HepG2 (cell line): ENCODE measurements around the gene AIF1. TPM values are rescaled to one million over a fixed set of nuclear protein-coding genes. Genes with fewer than 3 reads are reported as not detected.

Experiments used
- ATRX ChIP-seq: sonication (generic); formaldehyde crosslinking; IDR thresholded peaks from 2 replicates; pipeline ENCODE4 v1.4.0; 2020; ENCODE audit warnings: missing genetic modification reagents, borderline replicate concordance
- CERS6 ChIP-seq: sonication (generic); formaldehyde crosslinking; IDR thresholded peaks from 2 replicates; pipeline ENCODE4 v1.5.0; 2020; ENCODE audit warnings: missing genetic modification reagents
- HMGXB4 ChIP-seq, 2 experiments: sonication (generic) in 1 of 2; formaldehyde crosslinking in 1 of 2; IDR thresholded peaks; 2 replicates each; pipeline versions ENCODE4 v1.4.0 to v1.6.1; 2018 to 2020; ENCODE audit warnings: missing genetic modification reagents in 2 of 2, borderline replicate concordance in 1 of 2, low read depth in 1 of 2, mild to moderate bottlenecking in 1 of 2, missing biosample characterization in 1 of 2
- HNF1A ChIP-seq, 2 experiments: sonication (generic) in 1 of 2; formaldehyde crosslinking in 1 of 2; IDR thresholded peaks; 2 replicates each; pipeline versions ENCODE4 v1.4.0 to v1.6.1; 2016 to 2020; ENCODE audit warnings: borderline replicate concordance in 1 of 2, low read depth in 1 of 2, mild to moderate bottlenecking in 1 of 2, missing genetic modification reagents in 1 of 2
- ISL2 ChIP-seq: sonication (generic); formaldehyde crosslinking; IDR thresholded peaks from 2 replicates; pipeline ENCODE4 v1.5.0; 2020; ENCODE audit warnings: missing genetic modification reagents
- KDM5B ChIP-seq: sonication (generic); formaldehyde crosslinking; IDR thresholded peaks from 2 replicates; pipeline ENCODE4 v1.4.0; 2020; ENCODE audit warnings: missing genetic modification reagents, mild to moderate bottlenecking, borderline replicate concordance
- KLF6 ChIP-seq: IDR thresholded peaks from 2 replicates; pipeline ENCODE4 v1.8.0; 2016; ENCODE audit warnings: missing biosample characterization, missing genetic modification reagents
- MED13 ChIP-seq: sonication (generic); formaldehyde crosslinking; IDR thresholded peaks from 2 replicates; pipeline ENCODE4 v1.5.0; 2020; ENCODE audit warnings: missing genetic modification reagents
- MZF1 ChIP-seq: sonication (generic); formaldehyde crosslinking; IDR thresholded peaks from 2 replicates; pipeline ENCODE4 v1.8.1; 2023; ENCODE audit warnings: mild to moderate bottlenecking, missing genetic modification reagents, borderline replicate concordance
- NCOA5 ChIP-seq: sonication (generic); formaldehyde crosslinking; IDR thresholded peaks from 2 replicates; pipeline ENCODE4 v1.4.0; 2020; ENCODE audit warnings: missing genetic modification reagents
- NR1H2 ChIP-seq: sonication (generic); formaldehyde crosslinking; IDR thresholded peaks from 2 replicates; pipeline ENCODE4 v1.8.1; 2022; ENCODE audit warnings: low read depth, missing genetic modification reagents, borderline replicate concordance
- PAWR ChIP-seq: sonication (generic); formaldehyde crosslinking; IDR thresholded peaks from 2 replicates; pipeline ENCODE4 v1.4.0; 2020; ENCODE audit warnings: missing genetic modification reagents, mild to moderate bottlenecking, borderline replicate concordance
- PRPF4 ChIP-seq: fragments of 200-400 bp; formaldehyde crosslinking; IDR thresholded peaks from 2 replicates; pipeline ENCODE4 v1.6.1; 2016; ENCODE audit warnings: low read length, low read depth; ENCODE audit not compliant: poor library complexity, severe bottlenecking
- RBM22 ChIP-seq: fragments of 200-400 bp; formaldehyde crosslinking; optimal IDR thresholded peaks from 2 replicates; pipeline ENCODE3; 2017; ENCODE audit warnings: mild to moderate bottlenecking, low read length, moderate library complexity
- ZNF136 ChIP-seq: sonication (generic); formaldehyde crosslinking; IDR thresholded peaks from 2 replicates; pipeline ENCODE4 v1.8.1; 2022; ENCODE audit warnings: low read depth, mild to moderate bottlenecking, moderate library complexity, missing genetic modification reagents
- ZNF263 ChIP-seq: sonication (generic); formaldehyde crosslinking; IDR thresholded peaks from 2 replicates; pipeline ENCODE4 v1.4.0; 2020; ENCODE audit warnings: missing genetic modification reagents
- ZNF292 ChIP-seq: sonication (generic); formaldehyde crosslinking; IDR thresholded peaks from 2 replicates; pipeline ENCODE4 v1.8.1; 2022; ENCODE audit warnings: mild to moderate bottlenecking, low read depth, missing genetic modification reagents, borderline replicate concordance
- ZNF556 ChIP-seq: sonication (generic); formaldehyde crosslinking; IDR thresholded peaks from 2 replicates; pipeline ENCODE4 v1.4.0; 2020; ENCODE audit warnings: mild to moderate bottlenecking, missing genetic modification reagents, borderline replicate concordance
- ZNF777 ChIP-seq: sonication (generic); formaldehyde crosslinking; IDR thresholded peaks from 2 replicates; pipeline ENCODE4 v1.4.0; 2020; ENCODE audit warnings: missing genetic modification reagents
- ZNF891 ChIP-seq: sonication (generic); formaldehyde crosslinking; IDR thresholded peaks from 2 replicates; pipeline ENCODE4 v1.5.0; 2020; ENCODE audit warnings: mild to moderate bottlenecking, missing genetic modification reagents
- ZSCAN25 ChIP-seq: sonication (generic); formaldehyde crosslinking; IDR thresholded peaks from 2 replicates; pipeline ENCODE4 v1.8.0; 2022; ENCODE audit warnings: mild to moderate bottlenecking, missing genetic modification reagents
- polyA plus RNA-seq, 8 experiments: library from polyadenylated mRNA; depleted of rRNA in 3 of 8; stranded (reverse) in 7 of 8; unstranded in 1 of 8; fragments of >200 nt; fragmentation: Illumina TruSeq in 4 of 8; extraction: Trizol in 4 of 8; gene quantifications; 2 replicates each; pipeline versions ENCODE4 v1.2.1 to v1.2.3, GENCODE V29; 2011 to 2016; ENCODE audit warnings: low read depth in 4 of 8, missing spikeins in 1 of 8, mixed read lengths in 1 of 8; ENCODE audit not compliant: insufficient read depth in 1 of 8
- total RNA-seq, 5 experiments: library from RNA; depleted of rRNA; stranded (reverse); fragments of >200 nt; fragmentation: Illumina TruSeq; extraction: Trizol; gene quantifications; 2 replicates each; pipeline ENCODE4 v1.2.3, GENCODE V29; 2016; ENCODE audit warnings: low read depth in 1 of 5

AIF1 gene
- total and polyA plus RNA-seq, 2 of the 13 experiments (the other 11 are each of a cell fraction or from before 2014, with no cell fraction given), result 1.5 TPM; not detected in 1

- TF ChIP-seq NCOA5 (CRISPR knock-in tag) (no peak), NR1H2 (CRISPR knock-in tag) (peak; percentile 92; the same call in 1 of the 2 replicates), HNF1A (IDR thresholded peaks at IDR 0.05; ENCODE audit: low read depth) (peak; percentile 98), HNF1A (CRISPR knock-in tag; IDR thresholded peaks at IDR 0.05; ENCODE audit: borderline replicate concordance) (peak; percentile 99), KLF6 (peak; percentile 43; the same call in 1 of the 2 replicates), ZNF777 (CRISPR knock-in tag) (no peak; the same call in 1 of the 2 replicates), ZNF891 (CRISPR knock-in tag) (peak; percentile 65; the same call in 1 of the 2 replicates), RBM22 (peak; percentile 16), ZSCAN25 (CRISPR knock-in tag) (peak; percentile 90), PAWR (CRISPR knock-in tag) (no peak), MZF1 (CRISPR knock-in tag) (no peak), MED13 (CRISPR knock-in tag) (peak; percentile 87), CERS6 (CRISPR knock-in tag) (no peak), ZNF556 (CRISPR knock-in tag) (peak; percentile 89; the same call in 1 of the 2 replicates), ZNF292 (CRISPR knock-in tag) (no peak; the same call in 1 of the 2 replicates), ZNF263 (peak; percentile 60; the same call in 1 of the 2 replicates), ISL2 (CRISPR knock-in tag) (peak; percentile 88; the same call in 1 of the 2 replicates), HMGXB4 (CRISPR knock-in tag; IDR thresholded peaks at IDR 0.05; ENCODE audit: borderline replicate concordance in 1 of 2, low read depth in 1 of 2) (peak; percentile 64 to 86; a peak in 2 of 4 replicates), ZNF136 (CRISPR knock-in tag) (peak; percentile 79; the same call in 1 of the 2 replicates), KDM5B (CRISPR knock-in tag) (peak; percentile 78; the same call in 1 of the 2 replicates), ATRX (CRISPR knock-in tag) (no peak), PRPF4 (no peak)
These were observed 40.6 kb downstream of the AIF1 start, which contains the start of gene APOM (continued) for GRCh38 chr6:31655349-31656237.
